H1 (cell line): ENCODE data around the gene GPR31.

Source experiments
- BACH1 ChIP-seq: IDR thresholded peaks from 2 replicates; pipeline ENCODE4 v1.6.1; 2012; ENCODE audit warnings: low read length, improper control_type of control experiment
- CHD1 ChIP-seq: IDR thresholded peaks from 2 replicates; pipeline ENCODE4 v1.6.1; 2012; ENCODE audit warnings: low read depth, low read length, improper control_type of control experiment
- EZH2 ChIP-seq: fragments of 200-600 bp; sonication (generic); IDR thresholded peaks from 2 replicates; pipeline ENCODE4 v1.7.1; 2012; ENCODE audit warnings: low read depth, mild to moderate bottlenecking, moderate library complexity, low read length, inconsistent platforms; ENCODE audit not compliant: severe bottlenecking
- JUND ChIP-seq: IDR thresholded peaks from 2 replicates; pipeline ENCODE4 v1.6.1; 2011; ENCODE audit warnings: mild to moderate bottlenecking, improper control_type of control experiment, low read length
- POLR2A ChIP-seq, 2 experiments: IDR thresholded peaks; 1 replicate in 1 of 2; 2 replicates in 1 of 2; pipeline ENCODE4 v1.6.1; 2011; ENCODE audit warnings: low read depth in 2 of 2, low read length in 2 of 2, mild to moderate bottlenecking in 2 of 2; ENCODE audit errors: control extremely low read depth in 1 of 2
- POLR2AphosphoS5 ChIP-seq: IDR thresholded peaks from 2 replicates; pipeline ENCODE4 v1.6.1; 2011; ENCODE audit warnings: low read depth, low read length
- RAD21 ChIP-seq, 2 experiments: IDR thresholded peaks in 1 of 2; conservative IDR thresholded peaks in 1 of 2; 2 replicates each; pipeline ENCODE4 v1.6.1; 2011; ENCODE audit warnings: low read depth in 2 of 2, low read length in 2 of 2, improper control_type of control experiment in 1 of 2, inconsistent platforms in 1 of 2, mild to moderate bottlenecking in 1 of 2, moderate library complexity in 1 of 2
- RXRA ChIP-seq: IDR thresholded peaks from 2 replicates; pipeline ENCODE4 v1.6.1; 2011; ENCODE audit warnings: low read depth, mild to moderate bottlenecking, low read length, moderate library complexity; ENCODE audit not compliant: insufficient read depth
- SIRT6 ChIP-seq: IDR thresholded peaks from one replicate; pipeline ENCODE4 v1.7.1; 2012; ENCODE audit warnings: low read length, inconsistent platforms
- SIX5 ChIP-seq: IDR thresholded peaks from 2 replicates; pipeline ENCODE4 v1.6.1; 2011; ENCODE audit warnings: mild to moderate bottlenecking, low read depth, low read length
- SP4 ChIP-seq: IDR thresholded peaks from 2 replicates; pipeline ENCODE4 v1.6.1; 2012; ENCODE audit warnings: low read length, inconsistent platforms
- TF ChIP-seq, protein P1 (sequence below), 3 experiments: IDR thresholded peaks; 1 replicate in 2 of 3; 2 replicates in 1 of 3; pipeline versions ENCODE4 v1.5.1 to v1.6.1; 2011; ENCODE audit warnings: low read length in 3 of 3, mild to moderate bottlenecking in 3 of 3, inconsistent platforms in 2 of 3, low read depth in 1 of 3, moderate library complexity in 1 of 3; ENCODE audit not compliant: insufficient read depth in 1 of 3; ENCODE audit errors: control extremely low read depth in 1 of 3

DNA sequence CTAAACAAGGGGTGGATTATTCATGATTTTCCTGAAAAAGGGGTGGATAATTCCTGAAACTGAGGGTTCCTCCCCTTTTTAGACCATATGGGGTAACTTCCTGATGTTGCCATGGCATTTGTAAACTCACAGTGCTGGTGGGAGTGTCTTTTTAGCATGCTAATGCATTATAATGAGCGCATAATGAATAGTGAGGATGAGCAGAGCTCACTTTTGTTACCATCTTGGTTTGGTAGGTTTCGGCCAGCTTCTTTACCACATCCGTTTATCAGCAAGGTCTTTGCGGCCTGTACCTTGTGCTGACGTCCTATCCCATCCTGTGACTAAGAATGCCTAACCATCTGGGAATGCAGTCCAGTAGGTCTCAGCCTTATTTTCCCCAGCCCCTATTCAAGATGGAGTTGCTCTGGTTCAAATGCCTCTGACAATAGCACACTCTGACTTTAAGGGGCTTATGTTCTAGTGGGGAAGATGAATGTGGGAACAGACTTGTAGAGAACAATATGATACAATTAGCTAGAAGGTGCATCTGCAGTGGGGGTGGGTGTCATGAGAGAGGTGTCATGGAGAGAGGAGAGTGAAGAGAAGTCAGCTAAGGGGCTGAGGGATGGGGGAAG is 4.2 kb upstream of the GPR31 start:
- TF ChIP-seq POLR2AphosphoS5 (no peak), RXRA (no peak), RAD21 (IDR thresholded peaks at IDR 0.05 in 1 of 2, conservative IDR thresholded peaks at IDR 0.05 in 1 of 2; ENCODE audit: low read depth in 2 of 2, low read length in 2 of 2) (no peak), EZH2 (no peak), SIRT6 (no peak), CHD1 (no peak), BACH1 (no peak), SP4 (no peak), JUND (no peak), SIX5 (no peak), POLR2A (IDR thresholded peaks at IDR 0.05; ENCODE audit: control extremely low read depth in 1 of 2, low read depth in 2 of 2, low read length in 2 of 2) (no peak)
- TF ChIP-seq, protein P1, sequence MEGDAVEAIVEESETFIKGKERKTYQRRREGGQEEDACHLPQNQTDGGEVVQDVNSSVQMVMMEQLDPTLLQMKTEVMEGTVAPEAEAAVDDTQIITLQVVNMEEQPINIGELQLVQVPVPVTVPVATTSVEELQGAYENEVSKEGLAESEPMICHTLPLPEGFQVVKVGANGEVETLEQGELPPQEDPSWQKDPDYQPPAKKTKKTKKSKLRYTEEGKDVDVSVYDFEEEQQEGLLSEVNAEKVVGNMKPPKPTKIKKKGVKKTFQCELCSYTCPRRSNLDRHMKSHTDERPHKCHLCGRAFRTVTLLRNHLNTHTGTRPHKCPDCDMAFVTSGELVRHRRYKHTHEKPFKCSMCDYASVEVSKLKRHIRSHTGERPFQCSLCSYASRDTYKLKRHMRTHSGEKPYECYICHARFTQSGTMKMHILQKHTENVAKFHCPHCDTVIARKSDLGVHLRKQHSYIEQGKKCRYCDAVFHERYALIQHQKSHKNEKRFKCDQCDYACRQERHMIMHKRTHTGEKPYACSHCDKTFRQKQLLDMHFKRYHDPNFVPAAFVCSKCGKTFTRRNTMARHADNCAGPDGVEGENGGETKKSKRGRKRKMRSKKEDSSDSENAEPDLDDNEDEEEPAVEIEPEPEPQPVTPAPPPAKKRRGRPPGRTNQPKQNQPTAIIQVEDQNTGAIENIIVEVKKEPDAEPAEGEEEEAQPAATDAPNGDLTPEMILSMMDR (IDR thresholded peaks at IDR 0.05; ENCODE audit: control extremely low read depth in 1 of 3, insufficient read depth in 1 of 3, low read depth in 1 of 3, low read length in 3 of 3) = no peak
